H1 (cell line): ENCODE measurements around the gene ZNF446. TPM values are rescaled to one million over a fixed set of nuclear protein-coding genes. Genes with fewer than 3 reads are reported as not detected.

Experiments used
- CTCF ChIA-PET: fragments of 300-600 bp; sonication (Branson Sonifier 250); formaldehyde crosslinking; loops from one replicate; lab custom pipeline; 2021; ENCODE audit not compliant: partially characterized antibody; lab: Charles Lee
- POLR2A ChIA-PET: fragments of 300-600 bp; sonication (Branson Sonifier 250); formaldehyde crosslinking; loops from one replicate; lab custom pipeline; 2021; ENCODE audit warnings: inconsistent platforms; ENCODE audit not compliant: partially characterized antibody; lab: Charles Lee
- DNase-seq, 2 experiments: peaks; one replicate each; pipeline versions ENCODE4 v3.0.0 to v3.0.0-alpha.2; 2010 to 2022; ENCODE audit warnings: low spot score in 2 of 2, low read depth in 1 of 2, mixed read lengths in 1 of 2
- FAIRE-seq: peaks from 2 replicates; lab custom pipeline; 2011; peaks lifted over from hg19 to GRCh38; lab: Jason Lieb, UNC
- H2AFZ ChIP-seq: 2 replicates; pipeline ENCODE4 v1.8.1; 2012; ENCODE audit warnings: low read length, inconsistent platforms
- H2AK5ac ChIP-seq: 2 replicates; pipeline ENCODE4 v1.6.1; 2013; ENCODE audit warnings: low read depth, low read length
- H2BK120ac ChIP-seq: replicated peaks from 2 replicates; pipeline ENCODE3; 2013; ENCODE audit warnings: low read depth, low read length, inconsistent platforms
- H2BK12ac ChIP-seq: 2 replicates; pipeline ENCODE4 v1.6.1; 2013; ENCODE audit warnings: low read depth, low read length
- H2BK15ac ChIP-seq: 2 replicates; pipeline ENCODE4 v1.6.1; 2013; ENCODE audit warnings: low read length
- H2BK20ac ChIP-seq: 2 replicates; pipeline ENCODE4 v1.6.1; 2013; ENCODE audit warnings: low read length
- H2BK5ac ChIP-seq: 2 replicates; pipeline ENCODE4 v1.6.1; 2013; ENCODE audit warnings: low read depth, low read length
- H3K14ac ChIP-seq: 2 replicates; pipeline ENCODE4 v1.6.1; 2013; ENCODE audit warnings: inconsistent platforms; ENCODE audit not compliant: insufficient read length
- H3K18ac ChIP-seq: 2 replicates; pipeline ENCODE4 v1.6.1; 2013; ENCODE audit warnings: low read length; ENCODE audit errors: extremely low read depth
- H3K23ac ChIP-seq: 2 replicates; pipeline ENCODE4 v1.6.1; 2013; ENCODE audit warnings: inconsistent platforms; ENCODE audit not compliant: insufficient read length
- H3K23me2 ChIP-seq: 2 replicates; pipeline ENCODE4 v1.6.1; 2013; ENCODE audit warnings: low read depth, low read length
- H3K27ac ChIP-seq: 2 replicates; pipeline ENCODE4 v1.6.1; 2011; ENCODE audit warnings: low read depth, low read length, inconsistent platforms
- H3K27me3 ChIP-seq, 4 experiments: replicated peaks in 1 of 4; 1 replicate in 1 of 4; 2 replicates in 3 of 4; pipeline versions ENCODE4 v1.6.1 to v1.8.1; 2011 to 2013; ENCODE audit warnings: low read length in 3 of 4, mild to moderate bottlenecking in 3 of 4, inconsistent platforms in 2 of 4, mixed read lengths in 2 of 4, moderate library complexity in 1 of 4; ENCODE audit not compliant: control insufficient read depth in 3 of 4, insufficient read depth in 3 of 4; ENCODE audit errors: extremely low read depth in 1 of 4
- H3K36me3 ChIP-seq, 4 experiments: 2 replicates each; pipeline versions ENCODE4 v1.6.1 to v1.8.1; 2011 to 2013; ENCODE audit warnings: mild to moderate bottlenecking in 4 of 4, low read length in 3 of 4, moderate library complexity in 2 of 4, control low read depth in 1 of 4, inconsistent platforms in 1 of 4; ENCODE audit not compliant: insufficient read depth in 4 of 4, control insufficient read depth in 2 of 4
- H3K4ac ChIP-seq: replicated peaks from 2 replicates; pipeline ENCODE3; 2013; ENCODE audit warnings: low read length, low read depth, mixed read lengths, inconsistent platforms; ENCODE audit not compliant: insufficient read length
- H3K4me1 ChIP-seq, 4 experiments: replicated peaks in 1 of 4; 1 replicate in 1 of 4; 2 replicates in 3 of 4; pipeline versions ENCODE4 v1.6.1 to v1.8.1; 2011 to 2013; ENCODE audit warnings: low read length in 3 of 4, inconsistent platforms in 2 of 4, mixed read lengths in 1 of 4; ENCODE audit not compliant: insufficient read depth in 4 of 4, control insufficient read depth in 3 of 4
- H3K4me2 ChIP-seq, 2 experiments: 2 replicates each; pipeline versions ENCODE4 v1.6.1 to v1.8.1; 2011 to 2013; ENCODE audit warnings: low read depth in 2 of 2, low read length in 2 of 2, control low read depth in 1 of 2, inconsistent platforms in 1 of 2, mild to moderate bottlenecking in 1 of 2; ENCODE audit not compliant: insufficient read depth in 1 of 2
- H3K4me3 ChIP-seq, 4 experiments: fragments of 200-600, 300-600 bp in 1 of 4; sonication (generic), shearing (Covaris generic), sonication (Bioruptor Twin) in 1 of 4; 2 replicates each; pipeline versions ENCODE4 v1.5.1 to v1.8.1; 2011 to 2016; ENCODE audit warnings: low read length in 4 of 4, low read depth in 3 of 4, control low read depth in 2 of 4, inconsistent platforms in 2 of 4, mild to moderate bottlenecking in 2 of 4, mixed read lengths in 1 of 4, moderate library complexity in 1 of 4; ENCODE audit not compliant: insufficient read depth in 2 of 4; ENCODE audit errors: extremely low read depth in 1 of 4
- H3K56ac ChIP-seq: replicated peaks from 2 replicates; pipeline ENCODE3; 2013; ENCODE audit warnings: low read depth, mild to moderate bottlenecking, mixed read lengths, low read length, inconsistent platforms; ENCODE audit not compliant: insufficient read length
- H3K79me1 ChIP-seq: 2 replicates; pipeline ENCODE4 v1.6.1; 2013; ENCODE audit warnings: low read depth, low read length, control low read depth
- H3K79me2 ChIP-seq, 2 experiments: 2 replicates each; pipeline versions ENCODE4 v1.6.1 to v1.8.1; 2012 to 2013; ENCODE audit warnings: low read length in 2 of 2, mild to moderate bottlenecking in 2 of 2, inconsistent platforms in 1 of 2; ENCODE audit not compliant: insufficient read depth in 2 of 2, control insufficient read depth in 1 of 2
- H3K9ac ChIP-seq, 4 experiments: replicated peaks in 1 of 4; 1 replicate in 1 of 4; 2 replicates in 3 of 4; pipeline versions ENCODE4 v1.6.1 to v1.8.1; 2011 to 2013; ENCODE audit warnings: low read depth in 3 of 4, low read length in 3 of 4, control low read depth in 2 of 4, mild to moderate bottlenecking in 2 of 4, moderate library complexity in 2 of 4, inconsistent platforms in 1 of 4; ENCODE audit errors: extremely low read depth in 1 of 4
- H3K9me3 ChIP-seq, 2 experiments: 2 replicates each; pipeline versions ENCODE4 v1.6.1 to v1.8.1; 2012 to 2013; ENCODE audit warnings: mild to moderate bottlenecking in 2 of 2, moderate library complexity in 2 of 2, control low read depth in 1 of 2, inconsistent platforms in 1 of 2, low read depth in 1 of 2, low read length in 1 of 2, mixed read lengths in 1 of 2; ENCODE audit not compliant: insufficient read depth in 2 of 2
- H4K20me1 ChIP-seq, 2 experiments: replicated peaks in 1 of 2; 2 replicates each; pipeline versions ENCODE3 to v1.8.1; 2011 to 2013; ENCODE audit warnings: inconsistent platforms in 2 of 2, low read length in 2 of 2, mild to moderate bottlenecking in 1 of 2; ENCODE audit not compliant: insufficient read depth in 2 of 2, control insufficient read depth in 1 of 2
- H4K5ac ChIP-seq: 2 replicates; pipeline ENCODE4 v1.6.1; 2013; ENCODE audit warnings: low read length, low read depth, mixed read lengths, inconsistent platforms; ENCODE audit not compliant: insufficient read length
- H4K8ac ChIP-seq: 2 replicates; pipeline ENCODE4 v1.8.0; 2013; ENCODE audit warnings: mild to moderate bottlenecking, moderate library complexity, low read length, inconsistent platforms; ENCODE audit not compliant: insufficient read depth; ENCODE audit errors: extremely low read depth
- H4K91ac ChIP-seq: replicated peaks from 2 replicates; pipeline ENCODE3; 2013; ENCODE audit warnings: low read length, mixed read lengths, inconsistent platforms; ENCODE audit not compliant: insufficient read length
- JUN ChIP-seq: IDR thresholded peaks from 2 replicates; pipeline ENCODE4 v1.6.1; 2011; ENCODE audit warnings: low read depth, mild to moderate bottlenecking, improper control_type of control experiment, low read length
- MAX ChIP-seq: IDR thresholded peaks from 2 replicates; pipeline ENCODE4 v1.6.1; 2012; ENCODE audit warnings: inconsistent platforms
- POLR2AphosphoS5 ChIP-seq: IDR thresholded peaks from 2 replicates; pipeline ENCODE4 v1.6.1; 2011; ENCODE audit warnings: low read depth, low read length
- WGBS, 2 experiments: shearing (Covaris generic) in 1 of 2; methylation state at CpG; one replicate each; pipeline versions ENCODE4 v1.1.6 to v1.1.7; 2013 to 2015; ENCODE audit warnings: low lambda C conversion rate in 2 of 2, mixed read lengths in 2 of 2, inconsistent platforms in 1 of 2, low coverage in 1 of 2, missing lambda C conversion rate in 1 of 2; ENCODE audit not compliant: insufficient replicate concordance in 2 of 2, insufficient coverage in 1 of 2, insufficient read length in 1 of 2; ENCODE audit errors: extremely low coverage in 1 of 2, missing lambda C conversion rate in 1 of 2; 5-methylcytosine and 5-hydroxymethylcytosine counted together
- polyA plus RNA-seq, 7 experiments: library from polyadenylated mRNA; depleted of rRNA in 3 of 7; stranded (reverse) in 5 of 7; unstranded in 2 of 7; fragments of >200 nt in 5 of 7; fragments of 200-250 nt in 2 of 7; gene quantifications; 1 replicate in 5 of 7; 2 replicates in 1 of 7; 4 replicates in 1 of 7; pipeline versions ENCODE4 v1.2.1 to v1.2.3, GENCODE V29; 2011 to 2013; ENCODE audit warnings: missing spikeins in 2 of 7, mixed read lengths in 2 of 7
- total RNA-seq: library from RNA; stranded (reverse); fragmentation: NEBNext Ultra II Directional; extraction: Animal tissue kit (Norgen Biotek cat#: 25700); gene quantifications from 2 replicates; pipeline ENCODE4 v1.2.1, GENCODE V29; 2021

The ZNF446 gene
- total and polyA plus RNA-seq, 2 of the 8 experiments (the other 6 are each of a cell fraction or from before 2014, with no cell fraction given) = 4.1 to 5.5 TPM

- peak overlapping the region in 3 of 4 experiments; percentile 46 to 62 (median 53); a peak in 6 of 7 replicates for H3K9ac ChIP-seq
- TF ChIP-seq POLR2AphosphoS5 (peak; percentile 37; the same call in 1 of the 2 replicates), MAX (peak; percentile 34; the same call in 1 of the 2 replicates), JUN (no peak)
- H3K27ac ChIP-seq = 0 out of 2 replicates have a peak overlapping the region, but pooled peaks have one; percentile 23
- no peak overlapping the region for H2BK15ac ChIP-seq
- peak overlapping the region; percentile 61 for H4K91ac ChIP-seq
- DNase-seq = no peak
- peak overlapping the region; percentile 83 for H3K18ac ChIP-seq
- peak overlapping the region; percentile 42 to 76 (median 70) for H3K4me3 ChIP-seq
- no peaks in the 10 kb centered on the region for H3K9me3 ChIP-seq
- FAIRE-seq = no peak
- peak overlapping the region; percentile 32 for H3K4ac ChIP-seq
- no peak overlapping the region for H2AK5ac ChIP-seq
- no peak overlapping the region for H3K56ac ChIP-seq
- WGBS, 2 experiments = 13% methylated on average over 19 of the region's 27 CpGs; no CpG with 5 or more reads in 1 of the 2 experiments
- peaks cover 4 to 6% of the 10 kb centered on the region in 2 experiments for H4K20me1 ChIP-seq
- H2BK12ac ChIP-seq = no peak overlapping the region
- H3K79me1 ChIP-seq = no peaks in the 10 kb centered on the region
- no peak overlapping the region for H2AFZ ChIP-seq
- peak overlapping the region; percentile 50 for H4K5ac ChIP-seq
- peaks cover 0 to 6% (median 5%) of the 10 kb centered on the region in 4 experiments; a peak in 6 of 7 replicates for H3K4me1 ChIP-seq
- H3K4me2 ChIP-seq = peak overlapping the region; percentile 88 to 94
- ChIA-PET POLR2A (interaction anchor here (0.7 to 3.0 kb wide), 10 partner anchors 8 to 110 kb away, joined by 3 to 14 read pairs (median 3); partner anchors contain the start of genes CHMP2A and ZBTB45), CTCF (interaction anchor here (1.0 to 1.3 kb wide), 3 partner anchors 25 to 42 kb away, joined by 3 to 4 read pairs (median 4); partner anchors contain the start of gene ZNF324B)
- H3K36me3 ChIP-seq = peaks cover 2 to 6% (median 5%) of the 10 kb centered on the region in 4 experiments; a peak in 5 of 8 replicates
- no peak overlapping the region; the same call in 1 of the 2 replicates for H4K8ac ChIP-seq
- peak overlapping the region; percentile 95; the same call in 1 of the 2 replicates for H2BK5ac ChIP-seq
- peaks cover 0 to 3% (median 0%) of the 10 kb centered on the region in 4 experiments; a peak in 3 of 7 replicates for H3K27me3 ChIP-seq
- no peaks in the 10 kb centered on the region for H3K79me2 ChIP-seq
- peaks cover 14% of the 10 kb centered on the region for H3K23me2 ChIP-seq
- H2BK120ac ChIP-seq = no peak overlapping the region
- no peak overlapping the region for H3K23ac ChIP-seq
- H3K14ac ChIP-seq = no peak overlapping the region
- H2BK20ac ChIP-seq = no peak overlapping the region
Measured at GRCh38 chr19:58476498-58477015, 405 bp downstream of the ZNF446 start.
